Stomach (tissue), 4 donors: ENCODE results near the gene RMC1.

Experiments used
- POLR2A ChIP-seq, 4 donors: fragments of 450-650 bp; IDR thresholded peaks; one replicate each; pipeline ENCODE4 v1.6.1; 2016; ENCODE audit warnings: antibody characterized with exemption in 4 of 4, control low read depth in 2 of 4, mild to moderate bottlenecking in 1 of 4, moderate library complexity in 1 of 4
- POLR2AphosphoS5 ChIP-seq, 3 donors: sonication (generic); formaldehyde crosslinking; IDR thresholded peaks; one replicate each; pipeline ENCODE4 v1.6.1; 2016; ENCODE audit warnings: antibody characterized with exemption in 3 of 3

GRCh38 chr18:23502516-23503037 is 734 bp upstream of the RMC1 start:
- no peak for TF ChIP-seq POLR2AphosphoS5 (IDR thresholded peaks at IDR 0.05)
- no peak for TF ChIP-seq POLR2A (IDR thresholded peaks at IDR 0.05)
